Parathyroid adenoma (tissue), 2 donors: Measurements from ENCODE around the gene GPR148.

ENCODE experiments used
- H2AFZ ChIP-seq: fragments of 300-600 bp; sonication (generic); one replicate; pipeline ENCODE4 v1.7.0; 2017; ENCODE audit warnings: antibody characterized with exemption, mild to moderate bottlenecking
- H3K27ac ChIP-seq: fragments of 300-600 bp; sonication (generic); one replicate; pipeline ENCODE4 v1.7.0; 2017
- H3K27me3 ChIP-seq: fragments of 300-600 bp; sonication (generic); one replicate; pipeline ENCODE4 v1.7.0; 2017; ENCODE audit warnings: low read length; ENCODE audit not compliant: control insufficient read depth, insufficient read depth
- H3K36me3 ChIP-seq: fragments of 300-600 bp; sonication (generic); one replicate; pipeline ENCODE4 v1.7.0; 2017; ENCODE audit warnings: low read length; ENCODE audit not compliant: control insufficient read depth, insufficient read depth
- H3K4me1 ChIP-seq: fragments of 300-600 bp; sonication (generic); one replicate; pipeline ENCODE4 v1.7.0; 2017; ENCODE audit warnings: control low read depth
- H3K4me2 ChIP-seq: fragments of 300-600 bp; sonication (generic); one replicate; pipeline ENCODE4 v1.7.0; 2017; ENCODE audit warnings: low read length
- H3K4me3 ChIP-seq: fragments of 300-600 bp; sonication (generic); one replicate; pipeline ENCODE4 v1.7.0; 2017; ENCODE audit warnings: low read depth, low read length
- H3K79me2 ChIP-seq: fragments of 300-600 bp; sonication (generic); one replicate; pipeline ENCODE4 v1.7.0; 2017; ENCODE audit warnings: control low read depth
- H3K9ac ChIP-seq: fragments of 300-600 bp; sonication (generic); one replicate; pipeline ENCODE4 v1.7.0; 2017; ENCODE audit warnings: mild to moderate bottlenecking
- H3K9me3 ChIP-seq: fragments of 300-600 bp; sonication (generic); one replicate; pipeline ENCODE4 v1.7.0; 2017; ENCODE audit warnings: low read length; ENCODE audit not compliant: control insufficient read depth
- CTCF ChIP-seq: fragments of 300-600 bp; sonication (generic); IDR thresholded peaks from one replicate; pipeline ENCODE4 v1.7.0; 2017; ENCODE audit warnings: antibody characterized with exemption, mild to moderate bottlenecking
- donor health status: primary hyperparathyroidism.

Gene GPR148

GRCh38 chr2:130763405-130763804, 34.5 kb downstream of the GPR148 start:
- Histone ChIP-seq H3K79me2 (peaks cover 4% of the 10 kb centered on the region), H3K4me1 (peaks cover 7% of the 10 kb centered on the region), H3K4me3 (no peak overlapping the region), H3K27me3 (no peaks in the 10 kb centered on the region), H3K4me2 (no peak overlapping the region), H3K9me3 (no peaks in the 10 kb centered on the region), H3K36me3 (no peaks in the 10 kb centered on the region), H3K9ac (no peak overlapping the region), H3K27ac (no peak overlapping the region), H2AFZ (no peak overlapping the region)
- no peak for TF ChIP-seq CTCF

GRCh38 chr2:130764035-130764820, 35.4 kb downstream of the GPR148 start:
- Histone ChIP-seq H3K27ac (no peak overlapping the region), H3K79me2 (peaks cover 4% of the 10 kb centered on the region), H3K36me3 (no peaks in the 10 kb centered on the region), H3K4me2 (no peak overlapping the region), H3K9me3 (no peaks in the 10 kb centered on the region), H3K9ac (no peak overlapping the region), H3K4me3 (no peak overlapping the region), H3K27me3 (no peaks in the 10 kb centered on the region), H3K4me1 (peaks cover 7% of the 10 kb centered on the region), H2AFZ (no peak overlapping the region)
- TF ChIP-seq CTCF: no peak

- Histone ChIP-seq H3K4me2 (no peak overlapping the region), H2AFZ (no peak overlapping the region), H3K27me3 (no peaks in the 10 kb centered on the region), H3K9ac (no peak overlapping the region), H3K79me2 (peaks cover 4% of the 10 kb centered on the region), H3K4me3 (no peak overlapping the region), H3K9me3 (no peaks in the 10 kb centered on the region), H3K36me3 (no peaks in the 10 kb centered on the region), H3K27ac (no peak overlapping the region), H3K4me1 (peaks cover 5% of the 10 kb centered on the region)
- TF ChIP-seq CTCF: no peak
Observed at GRCh38 chr2:130764821-130765115, 35.9 kb downstream of the GPR148 start.

GRCh38 chr2:130765464-130765863, 36.6 kb downstream of the GPR148 start:
- no peak for TF ChIP-seq CTCF
- Histone ChIP-seq H2AFZ (no peak overlapping the region), H3K36me3 (no peaks in the 10 kb centered on the region), H3K4me2 (no peak overlapping the region), H3K27ac (no peak overlapping the region), H3K4me3 (no peak overlapping the region), H3K9me3 (no peaks in the 10 kb centered on the region), H3K4me1 (no peaks in the 10 kb centered on the region), H3K27me3 (no peaks in the 10 kb centered on the region), H3K79me2 (no peaks in the 10 kb centered on the region), H3K9ac (no peak overlapping the region)

GRCh38 chr2:130766037-130766436, 37.2 kb downstream of the GPR148 start:
- H3K27ac ChIP-seq: no peak overlapping the region
- no peak for TF ChIP-seq CTCF
- H3K36me3 ChIP-seq: no peaks in the 10 kb centered on the region
- no peaks in the 10 kb centered on the region for H3K9me3 ChIP-seq
- no peaks in the 10 kb centered on the region for H3K4me1 ChIP-seq
- no peaks in the 10 kb centered on the region for H3K27me3 ChIP-seq
- H3K9ac ChIP-seq: no peak overlapping the region
- H3K4me3 ChIP-seq: no peak overlapping the region
- H3K79me2 ChIP-seq: no peaks in the 10 kb centered on the region
- no peak overlapping the region for H3K4me2 ChIP-seq
- H2AFZ ChIP-seq: no peak overlapping the region
